Choroid plexus epithelial cell (primary cell): ENCODE results near the gene DAAM2.

ENCODE experiments used
- DNase-seq: peaks from one replicate; pipeline ENCODE4 v3.0.0-alpha.2; 2010; ENCODE audit warnings: low read depth
- H3K4me3 ChIP-seq: 2 replicates; pipeline ENCODE4 v1.5.1; 2011; ENCODE audit warnings: low read depth, mild to moderate bottlenecking, control low read depth, low read length, moderate library complexity
- TF ChIP-seq, protein P1 (sequence below): conservative IDR thresholded peaks from 2 replicates; pipeline ENCODE4 v1.5.1; 2011; ENCODE audit warnings: low read depth, mild to moderate bottlenecking, control low read depth, inconsistent platforms, low read length, moderate library complexity

DAAM2 gene

DNA sequence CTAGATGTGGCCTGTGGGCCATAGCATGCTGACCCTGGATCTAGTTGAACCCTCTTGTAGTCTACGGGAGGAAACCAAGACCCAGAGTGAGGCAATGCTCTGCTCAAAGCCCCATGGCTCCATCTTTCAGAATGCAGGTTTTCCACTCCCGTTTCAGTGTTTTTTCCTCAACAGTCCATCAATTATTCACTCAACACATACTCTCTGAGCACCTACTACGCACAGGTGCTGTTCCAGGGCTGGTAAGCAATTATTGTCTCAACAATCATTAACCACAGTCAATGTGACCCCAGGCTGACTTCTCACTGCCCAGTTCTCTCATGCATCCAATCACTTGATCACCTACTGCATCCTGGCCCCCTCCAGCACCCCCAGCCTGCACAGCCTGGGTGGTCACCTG, 122.1 kb downstream of the DAAM2 start:
- no peak for DNase-seq
- no peak overlapping the region for H3K4me3 ChIP-seq
- TF ChIP-seq, protein P1, sequence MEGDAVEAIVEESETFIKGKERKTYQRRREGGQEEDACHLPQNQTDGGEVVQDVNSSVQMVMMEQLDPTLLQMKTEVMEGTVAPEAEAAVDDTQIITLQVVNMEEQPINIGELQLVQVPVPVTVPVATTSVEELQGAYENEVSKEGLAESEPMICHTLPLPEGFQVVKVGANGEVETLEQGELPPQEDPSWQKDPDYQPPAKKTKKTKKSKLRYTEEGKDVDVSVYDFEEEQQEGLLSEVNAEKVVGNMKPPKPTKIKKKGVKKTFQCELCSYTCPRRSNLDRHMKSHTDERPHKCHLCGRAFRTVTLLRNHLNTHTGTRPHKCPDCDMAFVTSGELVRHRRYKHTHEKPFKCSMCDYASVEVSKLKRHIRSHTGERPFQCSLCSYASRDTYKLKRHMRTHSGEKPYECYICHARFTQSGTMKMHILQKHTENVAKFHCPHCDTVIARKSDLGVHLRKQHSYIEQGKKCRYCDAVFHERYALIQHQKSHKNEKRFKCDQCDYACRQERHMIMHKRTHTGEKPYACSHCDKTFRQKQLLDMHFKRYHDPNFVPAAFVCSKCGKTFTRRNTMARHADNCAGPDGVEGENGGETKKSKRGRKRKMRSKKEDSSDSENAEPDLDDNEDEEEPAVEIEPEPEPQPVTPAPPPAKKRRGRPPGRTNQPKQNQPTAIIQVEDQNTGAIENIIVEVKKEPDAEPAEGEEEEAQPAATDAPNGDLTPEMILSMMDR: no peak

DNA sequence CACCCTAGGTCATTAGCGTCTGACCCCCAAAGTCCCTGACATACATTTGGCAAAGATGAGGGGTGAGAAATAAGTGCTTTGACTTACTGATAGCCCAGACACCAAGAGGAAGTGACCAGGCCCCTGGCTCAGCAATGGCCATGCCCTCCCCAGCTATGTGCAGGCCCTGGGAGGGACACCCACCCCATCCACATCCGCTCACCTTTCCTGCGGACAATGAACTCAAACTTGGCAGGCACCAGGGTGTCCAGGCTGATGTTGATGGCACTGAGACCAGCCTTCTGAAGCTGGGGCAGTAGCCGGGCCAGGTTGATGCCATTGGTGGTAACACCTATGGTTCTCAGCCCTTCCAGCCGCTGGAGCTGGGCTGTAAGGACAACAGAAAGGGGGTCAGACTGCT, 123.7 kb downstream of the DAAM2 start:
- TF ChIP-seq, protein P1: no peak
- no peak for DNase-seq
- no peak overlapping the region for H3K4me3 ChIP-seq

DNA sequence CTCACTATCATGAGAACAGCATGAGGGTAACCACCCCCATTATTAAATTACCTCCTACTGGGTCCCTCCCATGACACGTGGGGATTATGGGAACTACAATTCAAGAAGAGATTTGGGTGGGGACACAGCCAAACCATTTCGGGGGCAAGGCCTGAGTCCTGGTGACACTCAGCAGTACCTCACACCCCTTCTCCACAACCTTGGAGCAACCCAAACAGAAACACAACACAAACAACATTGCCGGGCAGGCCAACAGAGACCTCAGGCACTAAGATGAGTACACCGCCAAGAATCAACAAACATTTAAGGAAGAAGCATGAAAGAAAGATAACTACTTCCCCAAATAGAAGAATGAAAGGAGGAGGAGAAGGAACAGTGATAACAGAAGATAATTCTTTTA, 125.2 kb downstream of the DAAM2 start:
- TF ChIP-seq, protein P1: no peak
- no peak for DNase-seq
- H3K4me3 ChIP-seq: no peak overlapping the region

DNA sequence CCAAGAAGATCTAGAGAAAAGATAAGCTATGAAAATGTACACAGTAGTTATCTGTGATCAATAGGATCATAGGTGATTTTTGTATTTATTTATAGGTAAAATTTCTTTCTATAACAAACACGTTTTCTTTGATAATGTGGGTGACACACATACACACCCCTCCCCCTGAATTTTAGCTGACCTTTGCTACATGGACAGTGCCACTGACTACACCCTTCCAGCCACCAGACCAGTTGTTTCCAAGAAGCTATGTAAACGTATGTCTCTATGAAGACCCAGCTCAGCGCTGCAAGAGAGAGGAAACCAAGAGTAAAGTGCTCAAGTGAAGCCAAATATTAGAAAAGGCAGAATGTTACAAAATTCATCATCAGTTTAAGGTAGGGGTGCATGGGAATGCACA, 125.8 kb downstream of the DAAM2 start:
- TF ChIP-seq, protein P1: no peak
- DNase-seq: no peak
- no peak overlapping the region for H3K4me3 ChIP-seq

DNA sequence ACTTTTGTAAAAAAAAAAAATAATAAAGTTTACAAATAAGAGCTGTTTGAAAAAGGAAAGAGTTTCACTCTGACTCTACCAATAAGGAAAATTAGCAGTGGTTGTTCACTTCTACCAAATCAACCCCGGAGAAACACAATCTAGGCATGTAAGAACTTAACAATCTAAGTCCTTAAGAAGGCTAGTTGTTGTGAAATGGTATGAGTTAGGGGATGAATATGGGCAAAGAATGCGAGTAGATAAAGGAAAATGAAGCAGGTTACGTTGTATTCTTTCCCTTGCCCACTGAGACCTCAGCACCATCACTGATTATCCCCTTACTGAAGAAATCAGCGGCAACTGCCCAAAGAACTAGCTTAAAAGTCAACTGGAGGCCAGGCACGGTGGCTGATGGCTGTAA, 126.7 kb downstream of the DAAM2 start:
- no peak overlapping the region for H3K4me3 ChIP-seq
- DNase-seq: no peak
- TF ChIP-seq, protein P1: no peak

DNA sequence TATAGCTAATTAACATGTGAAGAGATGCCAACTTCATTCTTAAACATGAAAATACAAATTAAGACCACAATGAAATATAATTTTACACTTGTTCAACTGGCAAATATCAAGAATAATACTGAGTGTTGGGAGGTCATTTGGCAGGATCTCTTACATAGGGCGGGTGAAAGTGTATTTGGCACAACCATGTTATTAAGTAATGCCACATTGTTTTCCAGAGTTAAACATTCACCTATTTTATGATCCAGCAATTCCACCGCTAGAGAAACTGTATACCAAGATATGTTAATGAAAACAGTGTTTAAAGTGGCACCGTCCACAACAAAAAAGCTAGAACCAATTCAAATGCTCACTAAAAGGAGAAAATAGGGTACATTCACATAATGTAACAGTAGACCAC, 128.0 kb downstream of the DAAM2 start:
- no peak overlapping the region for H3K4me3 ChIP-seq
- no peak for DNase-seq
- TF ChIP-seq, protein P1: no peak

DNA sequence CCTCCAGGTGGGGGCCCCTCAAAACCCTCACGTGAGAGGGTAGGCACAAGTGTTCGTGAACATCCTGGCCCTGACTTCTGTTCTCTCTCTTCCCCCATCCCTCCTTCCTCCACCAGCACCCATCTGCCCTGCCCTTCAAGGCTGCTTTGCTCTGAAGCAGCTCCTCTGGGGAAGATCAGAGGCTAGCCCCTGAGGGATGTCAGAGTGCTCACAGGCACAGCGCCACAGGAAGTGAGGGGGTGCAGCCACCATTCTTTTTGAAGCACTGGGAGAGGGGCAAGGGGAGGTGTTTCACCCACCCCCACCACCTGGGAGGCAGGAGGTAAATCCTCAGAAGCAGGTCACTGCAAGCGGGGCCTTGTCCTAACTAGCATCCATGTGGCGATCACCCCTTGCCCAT, 130.6 kb downstream of the DAAM2 start:
- no peak overlapping the region for H3K4me3 ChIP-seq
- no peak for DNase-seq
- TF ChIP-seq, protein P1: no peak
